Left forelimb (tissue), 1 donor: ENCODE results near the gene PEX26.
"Not testable (repeated sequence)": the region's sequence is repeated elsewhere in the genome, so short reads cannot be mapped to it uniquely, and the experiment has no call there.

ENCODE experiments used
- DNase-seq: peaks from one replicate; pipeline ENCODE4 v3.0.0-alpha.2; 2018; ENCODE audit warnings: low spot score

The PEX26 gene

GRCh38 chr22:18096823-18097222, 19.0 kb downstream of the PEX26 start:
- DNase-seq = no peak

- DNase-seq = no peak
Observed at GRCh38 chr22:18100781-18101180, 23.0 kb downstream of the PEX26 start.

- DNase-seq = no peak
Observed at GRCh38 chr22:18101536-18101935, 23.7 kb downstream of the PEX26 start.

GRCh38 chr22:18103527-18104269, 25.9 kb downstream of the PEX26 start:
- no peak for DNase-seq

GRCh38 chr22:18104566-18104965, 26.8 kb downstream of the PEX26 start:
- no peak for DNase-seq

- DNase-seq = not testable (repeated sequence)
Observed at GRCh38 chr22:18105981-18106380, 28.2 kb downstream of the PEX26 start.

GRCh38 chr22:18106550-18107341, 29.0 kb downstream of the PEX26 start:
- DNase-seq = not testable (repeated sequence)

GRCh38 chr22:18108187-18108586, 30.4 kb downstream of the PEX26 start:
- DNase-seq = no peak

GRCh38 chr22:18109410-18110193, 31.8 kb downstream of the PEX26 start:
- DNase-seq = no peak

GRCh38 chr22:18110194-18110953, 32.6 kb downstream of the PEX26 start, which contains the start of gene TUBA8:
TSS of gene TUBA8 (plus strand) at chr22:18110809. CDS start at chr22:18110866, 57 bp downstream.
- peak; percentile 75 for DNase-seq

- no peak for DNase-seq
Observed at GRCh38 chr22:18110954-18111758, 33.4 kb downstream of the PEX26 start.

GRCh38 chr22:18111759-18112330, 34.1 kb downstream of the PEX26 start:
- DNase-seq = no peak

GRCh38 chr22:18112440-18112839, 34.6 kb downstream of the PEX26 start:
- DNase-seq = no peak

- no peak for DNase-seq
Observed at GRCh38 chr22:18113680-18114394, 36.0 kb downstream of the PEX26 start.

- no peak for DNase-seq
Observed at GRCh38 chr22:18114495-18114894, 36.7 kb downstream of the PEX26 start.

GRCh38 chr22:18114976-18115652, 37.3 kb downstream of the PEX26 start:
- DNase-seq = no peak

- no peak for DNase-seq
Observed at GRCh38 chr22:18115906-18116371, 38.1 kb downstream of the PEX26 start.

GRCh38 chr22:18116634-18117033, 38.8 kb downstream of the PEX26 start:
- DNase-seq = no peak

- DNase-seq = no peak
Observed at GRCh38 chr22:18118345-18118915, 40.6 kb downstream of the PEX26 start.
